Gastroesophageal sphincter (tissue), 4 donors: ENCODE measurements around the gene C5. TPM values are rescaled to one million over a fixed set of nuclear protein-coding genes. Genes with fewer than 3 reads are reported as not detected.

Experiments
- ATAC-seq: fragments of 150-250 bp; one replicate; pipeline ENCODE4 v1.9.1; 2016; ENCODE audit warnings: mild to moderate bottlenecking, moderate library complexity
- H3K27ac ChIP-seq, 4 donors: fragments of 200-600 bp; sonication (generic) in 3 of 4; 1 replicate in 3 of 4; 2 replicates in 1 of 4; pipeline ENCODE4 v1.5.1; 2016 to 2019
- H3K27me3 ChIP-seq: fragments of 200-600 bp; sonication (generic); one replicate; pipeline ENCODE4 v1.5.1; 2019
- H3K36me3 ChIP-seq, 2 donors: fragments of 200-600 bp; sonication (generic); one replicate each; pipeline ENCODE4 v1.5.1; 2019; ENCODE audit warnings: control low read depth in 1 of 2
- H3K4me1 ChIP-seq, 3 donors: fragments of 200-600 bp; sonication (generic); 1 replicate in 2 of 3; 2 replicates in 1 of 3; pipeline ENCODE4 v1.5.1; 2016 to 2019; ENCODE audit warnings: control low read depth in 2 of 3
- H3K4me3 ChIP-seq, 2 donors: fragments of 200-600 bp; sonication (generic); one replicate each; pipeline ENCODE4 v1.5.1; 2019; ENCODE audit warnings: mild to moderate bottlenecking in 1 of 2, moderate library complexity in 1 of 2
- H3K9me3 ChIP-seq, 3 donors: fragments of 200-600 bp; sonication (generic); one replicate each; pipeline ENCODE4 v1.5.1; 2017 to 2019; ENCODE audit warnings: control low read depth in 2 of 3
- EP300 ChIP-seq: sonication (generic); formaldehyde crosslinking; IDR thresholded peaks from one replicate; pipeline ENCODE4 v1.6.1; 2017; ENCODE audit warnings: antibody characterized with exemption, mild to moderate bottlenecking
- POLR2A ChIP-seq, 2 donors: fragments of 450-650 bp; IDR thresholded peaks; one replicate each; pipeline ENCODE4 v1.6.1; 2017; ENCODE audit warnings: antibody characterized with exemption in 2 of 2, mild to moderate bottlenecking in 2 of 2, moderate library complexity in 1 of 2
- POLR2AphosphoS5 ChIP-seq: sonication (generic); formaldehyde crosslinking; IDR thresholded peaks from one replicate; pipeline ENCODE4 v1.6.1; 2017; ENCODE audit warnings: antibody characterized with exemption
- WGBS, 2 donors: methylation state at CpG; one replicate each; pipeline ENCODE4 v1.1.5; 2018; ENCODE audit warnings: low coverage in 1 of 2; 5-methylcytosine and 5-hydroxymethylcytosine counted together
- total RNA-seq, 4 donors: library from RNA; depleted of rRNA; stranded (reverse); fragments of >200 nt; gene quantifications; one replicate each; pipeline ENCODE4 v1.1.0, GENCODE V29; 2016
- TF ChIP-seq, protein P1 (sequence below), 4 experiments: fragments of 200-600 bp in 2 of 4; fragments of 450-650 bp in 2 of 4; sonication (generic) in 1 of 4; IDR thresholded peaks; one replicate each; pipeline ENCODE4 v1.5.1; 2017 to 2019; ENCODE audit warnings: antibody characterized with exemption in 4 of 4, mild to moderate bottlenecking in 2 of 4, moderate library complexity in 2 of 4

Gene C5
- total RNA-seq, 4 donors from 2014 or later, result 2.7 to 8.9 (median 6.3) TPM

DNA sequence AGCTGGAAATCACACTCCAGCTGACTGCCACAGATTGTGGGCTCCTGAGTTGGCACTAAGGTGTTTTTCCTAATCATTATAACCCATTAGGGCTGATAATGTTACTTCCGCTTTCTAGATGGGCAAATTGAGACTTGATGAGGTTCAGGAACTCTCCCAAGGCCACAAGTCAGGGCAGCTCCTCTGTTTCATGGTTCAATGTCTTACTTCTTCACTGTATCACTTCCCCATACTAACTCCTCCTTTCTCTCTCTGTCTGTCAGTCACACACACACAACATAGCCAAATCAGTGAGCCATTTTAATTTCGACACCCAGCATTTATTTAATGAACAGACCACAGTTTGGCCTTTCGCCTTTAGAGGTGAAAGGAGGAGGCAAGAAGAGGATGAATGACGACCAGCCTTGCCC, 105.6 kb downstream of the C5 start:
- Histone ChIP-seq H3K4me3 (no peak overlapping the region), H3K4me1 (peaks cover 6 to 48% (median 17%) of the 10 kb centered on the region in 3 donors), H3K27ac (peak overlapping the region in 2 of 4 donors; percentile 89 to 90), H3K27me3 (no peaks in the 10 kb centered on the region), H3K36me3 (no peaks in the 10 kb centered on the region), H3K9me3 (no peaks in the 10 kb centered on the region)
- no peak for ATAC-seq
- 88 to 96% methylated on average over 4 of the region's 4 CpGs for WGBS, 2 donors
- TF ChIP-seq EP300 (no peak), POLR2AphosphoS5 (no peak), POLR2A (IDR thresholded peaks at IDR 0.05) (no peak)
- TF ChIP-seq, protein P1, sequence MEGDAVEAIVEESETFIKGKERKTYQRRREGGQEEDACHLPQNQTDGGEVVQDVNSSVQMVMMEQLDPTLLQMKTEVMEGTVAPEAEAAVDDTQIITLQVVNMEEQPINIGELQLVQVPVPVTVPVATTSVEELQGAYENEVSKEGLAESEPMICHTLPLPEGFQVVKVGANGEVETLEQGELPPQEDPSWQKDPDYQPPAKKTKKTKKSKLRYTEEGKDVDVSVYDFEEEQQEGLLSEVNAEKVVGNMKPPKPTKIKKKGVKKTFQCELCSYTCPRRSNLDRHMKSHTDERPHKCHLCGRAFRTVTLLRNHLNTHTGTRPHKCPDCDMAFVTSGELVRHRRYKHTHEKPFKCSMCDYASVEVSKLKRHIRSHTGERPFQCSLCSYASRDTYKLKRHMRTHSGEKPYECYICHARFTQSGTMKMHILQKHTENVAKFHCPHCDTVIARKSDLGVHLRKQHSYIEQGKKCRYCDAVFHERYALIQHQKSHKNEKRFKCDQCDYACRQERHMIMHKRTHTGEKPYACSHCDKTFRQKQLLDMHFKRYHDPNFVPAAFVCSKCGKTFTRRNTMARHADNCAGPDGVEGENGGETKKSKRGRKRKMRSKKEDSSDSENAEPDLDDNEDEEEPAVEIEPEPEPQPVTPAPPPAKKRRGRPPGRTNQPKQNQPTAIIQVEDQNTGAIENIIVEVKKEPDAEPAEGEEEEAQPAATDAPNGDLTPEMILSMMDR (IDR thresholded peaks at IDR 0.05), result no peak

DNA sequence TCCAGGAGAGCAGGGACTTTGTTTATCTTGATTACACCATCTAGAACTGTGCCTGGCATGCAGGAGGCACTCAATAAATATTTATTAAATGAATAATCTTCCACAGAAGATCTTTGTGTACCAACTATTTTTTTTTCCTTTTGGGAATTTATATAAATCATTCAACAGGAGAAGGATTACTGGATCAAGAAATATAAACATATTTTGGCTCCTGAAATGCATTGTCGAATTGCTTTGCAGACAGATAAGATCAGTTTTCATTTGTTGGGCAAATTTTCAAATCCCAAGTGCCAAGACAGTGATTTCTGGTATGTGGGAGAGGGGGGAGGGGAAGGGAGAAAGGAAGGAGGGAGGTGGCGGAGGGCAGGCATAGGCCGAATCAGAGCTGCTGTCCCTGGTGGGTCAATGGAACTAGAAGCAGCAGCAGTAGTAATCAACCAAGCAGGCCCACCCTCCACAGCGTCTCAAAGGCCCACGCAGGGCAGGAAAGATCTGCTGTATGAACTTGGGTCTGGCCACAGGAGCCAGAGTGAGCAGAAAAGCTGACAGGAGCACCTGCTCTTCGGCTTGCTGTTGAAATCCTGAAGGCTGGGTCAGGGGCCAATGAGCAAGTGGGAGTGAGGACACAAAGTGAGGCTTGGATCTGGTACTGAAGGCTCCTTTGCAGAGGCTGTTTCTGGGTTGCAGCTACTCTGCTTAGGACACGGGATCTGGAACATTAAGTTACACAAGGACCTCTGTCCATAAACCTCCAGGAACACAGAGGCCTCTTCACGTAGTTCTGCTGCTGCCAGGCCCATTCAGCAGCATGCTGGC, 107.7 kb downstream of the C5 start:
- no peaks in the 10 kb centered on the region for H3K27me3 ChIP-seq
- H3K4me3 ChIP-seq, result no peak overlapping the region
- H3K9me3 ChIP-seq, result no peaks in the 10 kb centered on the region
- ATAC-seq, result peak; percentile 89
- no peaks in the 10 kb centered on the region for H3K36me3 ChIP-seq
- peaks cover 9 to 62% (median 17%) of the 10 kb centered on the region in 3 donors for H3K4me1 ChIP-seq
- 0 to 27% methylated on average over 2 to 8 of the region's 8 CpGs for WGBS, 2 donors
- TF ChIP-seq, protein P1 (IDR thresholded peaks at IDR 0.05), result no peak
- no peak for TF ChIP-seq POLR2A (IDR thresholded peaks at IDR 0.05)
- peak; percentile 75 for TF ChIP-seq POLR2AphosphoS5
- TF ChIP-seq EP300, result peak; percentile 23
- peak overlapping the region; percentile 79 to 91 (median 90) for H3K27ac ChIP-seq

DNA sequence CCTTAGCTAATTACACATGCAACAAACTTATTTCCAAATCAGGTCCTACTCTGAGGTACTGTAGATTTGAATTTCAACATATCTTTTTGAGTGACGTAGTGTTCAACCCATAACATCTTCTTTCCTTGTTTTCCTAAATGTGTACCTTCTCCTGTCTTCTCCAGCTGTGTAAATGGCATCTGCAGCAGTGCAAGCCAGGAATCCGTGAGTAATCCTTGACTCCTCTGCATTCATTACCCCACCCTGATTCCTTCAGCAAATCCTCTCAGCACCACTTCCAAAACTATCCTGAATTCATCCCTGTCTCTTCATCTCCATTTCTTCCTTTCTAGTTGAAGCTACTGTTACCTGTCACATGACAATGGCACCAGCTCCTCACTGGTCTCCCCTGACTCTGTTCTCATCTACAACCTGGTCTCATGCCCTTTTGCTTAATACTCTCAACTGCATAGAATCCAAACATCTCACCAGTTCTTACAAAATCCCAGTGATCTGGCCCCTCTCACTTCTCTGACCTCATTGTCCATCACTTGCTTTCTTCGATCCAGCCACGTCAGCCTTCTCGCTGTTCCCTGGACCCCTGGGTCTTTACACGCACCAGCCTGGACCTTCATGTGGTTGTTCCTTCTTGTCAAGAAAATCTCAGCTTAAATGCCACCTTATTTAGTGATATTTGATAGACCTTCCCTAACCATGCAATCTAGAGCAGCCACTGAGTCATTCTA, 108.9 kb downstream of the C5 start:
- Histone ChIP-seq H3K27ac (peak overlapping the region; percentile 36 to 90 (median 80)), H3K9me3 (no peaks in the 10 kb centered on the region), H3K36me3 (no peaks in the 10 kb centered on the region), H3K27me3 (no peaks in the 10 kb centered on the region), H3K4me3 (no peak overlapping the region), H3K4me1 (peaks cover 18 to 74% (median 24%) of the 10 kb centered on the region in 3 donors)
- ATAC-seq, result peak; percentile 44
- 49 to 68% methylated on average over 6 of the region's 6 CpGs for WGBS, 2 donors
- TF ChIP-seq POLR2AphosphoS5 (no peak), EP300 (no peak), POLR2A (IDR thresholded peaks at IDR 0.05) (no peak)
- TF ChIP-seq, protein P1 (IDR thresholded peaks at IDR 0.05), result no peak

DNA sequence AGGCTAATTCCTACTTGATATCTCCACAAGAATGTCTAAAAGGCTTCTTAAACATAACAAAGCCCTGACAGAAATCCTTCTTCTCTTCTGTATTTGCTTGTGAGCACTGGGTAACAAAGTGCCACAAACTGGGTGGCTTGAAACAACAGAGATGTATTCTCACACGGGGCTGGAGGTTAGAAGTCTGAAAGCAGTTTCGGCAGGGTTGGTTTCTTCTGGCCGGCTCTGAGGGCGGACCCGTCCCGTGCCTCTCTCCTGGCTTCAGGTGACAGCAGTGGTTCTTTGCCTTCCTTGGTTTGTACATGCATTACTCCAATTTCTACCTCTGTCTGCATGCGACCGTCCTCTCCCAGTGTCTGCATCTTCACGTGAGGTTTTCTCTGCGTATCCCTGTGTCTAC, 109.5 kb downstream of the C5 start:
- Histone ChIP-seq H3K27me3 (no peaks in the 10 kb centered on the region), H3K9me3 (no peaks in the 10 kb centered on the region), H3K4me1 (peaks cover 24 to 80% (median 30%) of the 10 kb centered on the region in 3 donors), H3K27ac (peak overlapping the region in 3 of 4 donors; percentile 72 to 90 (median 89)), H3K4me3 (no peak overlapping the region), H3K36me3 (no peaks in the 10 kb centered on the region)
- ATAC-seq, result no peak
- WGBS, 2 donors, result 82 to 85% methylated on average over 5 to 10 of the region's 10 CpGs
- TF ChIP-seq EP300, result no peak
- TF ChIP-seq, protein P1 (IDR thresholded peaks at IDR 0.05), result no peak
